HUES64 (cell line): Measurements from ENCODE around the gene AMPD2.

Experiments used
- H3K27ac ChIP-seq: 2 replicates; pipeline ENCODE4 v1.7.0; 2013; ENCODE audit warnings: low read depth, low read length, inconsistent platforms
- H3K27me3 ChIP-seq: 2 replicates; pipeline ENCODE4 v1.6.1; 2013; ENCODE audit warnings: mild to moderate bottlenecking, low read length; ENCODE audit not compliant: insufficient read depth
- H3K36me3 ChIP-seq: 2 replicates; pipeline ENCODE4 v1.6.1; 2013; ENCODE audit warnings: mild to moderate bottlenecking, low read length; ENCODE audit not compliant: insufficient read depth
- H3K4me1 ChIP-seq: 2 replicates; pipeline ENCODE4 v1.6.1; 2013; ENCODE audit warnings: mild to moderate bottlenecking, low read length, moderate library complexity; ENCODE audit not compliant: insufficient read depth
- H3K4me3 ChIP-seq: 2 replicates; pipeline ENCODE4 v1.5.1; 2013; ENCODE audit warnings: mild to moderate bottlenecking, low read length, moderate library complexity
- H3K9ac ChIP-seq: 2 replicates; pipeline ENCODE4 v1.6.1; 2013; ENCODE audit warnings: mild to moderate bottlenecking, low read depth, low read length
- H3K9me3 ChIP-seq: 2 replicates; pipeline ENCODE4 v1.6.1; 2013; ENCODE audit warnings: low read depth, low read length; ENCODE audit not compliant: insufficient read depth
- whole genome bisulfite sequencing: fragments of 150-250, 120-280 bp; methylation state at CpG from one replicate; pipeline ENCODE4 v1.1.7; 2013; ENCODE audit warnings: missing lambda C conversion rate; 5-methylcytosine and 5-hydroxymethylcytosine counted together

The AMPD2 gene

DNA sequence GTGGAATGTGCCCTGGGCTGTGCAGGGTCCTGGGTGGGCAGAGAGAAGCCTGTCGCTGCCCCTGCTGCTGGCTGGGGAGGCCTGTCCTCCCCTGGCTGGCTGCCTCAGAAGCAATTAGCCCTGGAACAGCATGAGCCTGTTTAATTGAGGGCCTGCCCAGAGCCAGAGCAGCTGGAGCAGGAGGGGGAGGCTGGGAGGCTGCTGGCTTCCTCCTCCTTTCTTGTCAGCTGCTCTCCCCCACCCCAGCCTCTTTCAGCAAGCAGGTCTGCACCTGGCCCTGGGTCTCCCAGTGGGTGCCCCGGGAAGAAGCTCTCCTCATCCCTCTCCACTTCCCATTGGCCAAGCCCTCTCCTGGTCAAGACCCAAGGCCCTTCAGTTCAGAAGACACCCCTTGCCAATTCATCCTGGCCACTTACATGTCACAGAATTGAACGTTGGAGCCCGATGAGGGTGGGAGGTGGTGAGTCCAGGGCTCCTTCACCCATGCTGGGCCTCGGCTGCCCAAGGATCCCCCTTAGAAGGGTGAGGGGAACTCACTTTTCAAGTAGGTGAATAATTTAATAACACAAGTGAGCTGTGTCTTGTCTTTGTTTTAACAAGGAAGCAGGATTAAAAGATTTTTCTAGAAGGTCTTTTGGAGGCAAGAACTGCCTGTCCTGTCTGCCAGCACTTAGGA is 13.2 kb downstream of the AMPD2 start:
- Histone ChIP-seq H3K4me1 (peaks cover 16% of the 10 kb centered on the region), H3K27ac (no peak overlapping the region), H3K27me3 (no peaks in the 10 kb centered on the region), H3K36me3 (peaks cover 35% of the 10 kb centered on the region), H3K9ac (no peak overlapping the region), H3K4me3 (no peak overlapping the region), H3K9me3 (no peaks in the 10 kb centered on the region)
- WGBS, result 86% methylated on average over 5 of the region's 5 CpGs

DNA sequence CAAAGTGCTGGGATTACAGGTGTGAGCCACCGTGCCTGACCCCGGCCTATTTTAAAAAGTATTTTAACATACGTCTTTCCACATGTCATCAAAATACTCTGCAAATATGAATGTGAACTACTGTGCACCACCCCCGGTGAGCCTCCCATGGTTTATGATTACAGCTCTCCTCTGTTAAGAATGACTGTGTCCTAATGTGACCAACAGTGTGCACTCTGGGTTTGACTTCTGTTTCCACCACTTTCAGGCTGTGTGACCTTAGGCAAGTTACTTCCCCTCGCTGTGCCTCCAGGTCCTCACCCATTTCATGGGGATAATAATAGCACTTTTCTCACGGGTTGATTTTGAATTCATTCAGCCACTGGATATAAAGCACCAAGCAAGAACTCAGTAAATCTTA is 14.7 kb downstream of the AMPD2 start:
- Histone ChIP-seq H3K4me3 (no peak overlapping the region), H3K27me3 (no peaks in the 10 kb centered on the region), H3K36me3 (peaks cover 20% of the 10 kb centered on the region), H3K9me3 (no peaks in the 10 kb centered on the region), H3K9ac (no peak overlapping the region), H3K4me1 (peaks cover 16% of the 10 kb centered on the region), H3K27ac (no peak overlapping the region)
- WGBS, result 90% methylated on average over 6 of the region's 6 CpGs

DNA sequence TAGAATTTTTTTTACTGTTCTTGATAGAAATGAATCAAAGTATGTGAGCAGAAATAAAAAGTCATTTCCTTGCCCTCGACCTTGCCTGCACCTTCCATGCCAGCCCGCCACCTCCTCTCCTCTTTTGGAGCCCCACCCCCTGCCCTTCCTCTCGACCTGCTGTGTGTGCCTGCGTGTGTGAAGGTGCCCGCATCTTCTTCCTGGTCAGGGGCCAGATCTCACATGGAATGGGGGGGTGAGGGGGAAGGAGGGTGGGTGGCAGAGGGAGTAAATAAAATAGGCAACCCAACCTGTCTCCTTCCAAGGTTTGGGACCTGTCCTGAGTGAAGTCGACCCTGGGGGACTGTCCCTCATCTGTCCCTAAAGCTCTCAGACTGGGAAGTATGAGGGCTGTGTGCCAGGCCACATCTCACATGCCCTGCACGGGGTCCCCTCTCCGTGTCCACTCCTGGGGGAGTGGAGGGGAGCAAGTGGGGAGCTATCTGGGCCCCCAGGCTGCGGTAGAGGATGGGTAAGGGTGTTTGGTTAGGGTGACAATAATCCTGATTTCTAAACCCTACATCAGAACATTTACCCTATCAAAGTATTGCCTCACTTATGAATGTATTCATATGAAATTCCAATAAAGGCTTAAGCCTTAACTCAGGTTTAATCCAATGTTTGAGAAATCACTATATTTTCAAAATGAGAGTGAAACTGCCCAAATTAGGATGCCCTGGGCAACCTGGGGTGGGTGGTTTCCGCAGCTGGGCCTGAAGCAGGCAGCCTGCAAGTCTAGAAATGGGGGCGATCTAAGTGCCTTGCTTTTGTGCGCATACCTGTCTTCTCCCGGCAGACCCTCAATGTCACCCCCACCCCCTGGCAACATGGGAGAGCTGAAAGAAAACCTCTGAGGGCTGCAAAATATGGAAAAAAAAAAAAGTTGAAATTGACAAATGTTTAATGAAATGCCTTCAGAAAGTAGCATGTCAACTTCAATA is 15.4 kb downstream of the AMPD2 start:
- H3K36me3 ChIP-seq, result peaks cover 14% of the 10 kb centered on the region
- WGBS, result 79% methylated on average over 10 of the region's 13 CpGs
- H3K9ac ChIP-seq, result no peak overlapping the region
- no peak overlapping the region for H3K27ac ChIP-seq
- peaks cover 16% of the 10 kb centered on the region for H3K4me1 ChIP-seq
- H3K27me3 ChIP-seq, result no peaks in the 10 kb centered on the region
- no peaks in the 10 kb centered on the region for H3K9me3 ChIP-seq
- H3K4me3 ChIP-seq, result no peak overlapping the region

DNA sequence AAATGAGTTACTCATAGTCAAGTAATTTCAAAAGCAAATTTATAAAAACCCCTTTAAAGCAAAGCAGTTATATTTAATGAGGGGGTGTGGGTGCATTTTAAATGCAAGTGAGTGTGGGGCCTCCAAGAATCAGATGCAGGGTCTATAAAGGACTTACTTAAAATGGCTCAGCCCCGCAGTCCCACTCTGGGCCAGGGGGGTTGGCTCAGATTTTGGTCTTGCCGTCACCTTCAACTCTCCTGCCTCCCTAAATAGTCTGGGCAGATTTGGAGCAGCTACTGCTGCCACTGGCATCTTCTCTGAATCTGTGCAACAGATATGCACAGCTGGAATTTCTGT is 16.2 kb downstream of the AMPD2 start:
- Histone ChIP-seq H3K27ac (no peak overlapping the region), H3K9ac (no peak overlapping the region), H3K4me3 (no peak overlapping the region), H3K9me3 (no peaks in the 10 kb centered on the region), H3K36me3 (peaks cover 11% of the 10 kb centered on the region), H3K4me1 (peaks cover 16% of the 10 kb centered on the region), H3K27me3 (no peaks in the 10 kb centered on the region)
- 62% methylated on average over 2 of the region's 2 CpGs for WGBS

DNA sequence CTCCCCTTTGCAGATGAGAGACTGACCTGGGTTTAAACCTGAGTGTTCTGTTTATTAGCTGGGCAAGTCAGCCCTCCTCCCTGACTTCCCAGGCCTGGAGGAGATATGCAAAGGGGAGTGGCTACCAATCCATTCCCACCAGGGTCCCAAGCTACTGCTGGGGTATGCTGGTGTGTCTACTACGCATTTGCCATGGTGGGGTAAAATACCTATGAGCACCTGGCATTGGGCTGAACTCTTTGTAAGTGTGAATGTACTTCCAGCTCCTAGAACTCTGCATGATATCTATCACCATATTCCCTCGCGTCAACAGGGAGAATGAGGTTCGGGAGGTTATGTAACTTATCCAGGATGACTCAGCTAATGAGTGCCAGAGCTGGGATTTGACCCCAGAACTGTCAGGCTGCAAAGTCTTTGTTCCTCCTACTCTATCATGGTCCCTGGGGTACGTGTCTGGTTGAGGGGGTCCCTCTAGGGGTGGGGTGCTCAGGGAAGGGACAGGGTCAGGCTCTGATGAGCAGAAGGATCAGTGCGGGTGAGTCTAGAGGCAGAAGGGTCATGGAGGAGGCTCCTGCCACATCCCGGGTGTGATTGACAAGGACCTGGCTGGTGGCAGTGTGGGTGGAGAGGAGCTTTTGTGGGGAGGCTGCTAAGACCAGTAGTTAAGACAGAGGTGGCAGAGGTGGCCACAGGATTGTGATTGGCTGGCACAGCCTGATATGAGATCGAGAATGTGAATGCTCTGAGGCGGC is 16.7 kb downstream of the AMPD2 start:
- Histone ChIP-seq H3K27ac (no peak overlapping the region), H3K9ac (no peak overlapping the region), H3K4me1 (peaks cover 16% of the 10 kb centered on the region), H3K9me3 (no peaks in the 10 kb centered on the region), H3K27me3 (no peaks in the 10 kb centered on the region), H3K36me3 (peaks cover 6% of the 10 kb centered on the region), H3K4me3 (no peak overlapping the region)
- 61% methylated on average over 9 of the region's 9 CpGs for WGBS

DNA sequence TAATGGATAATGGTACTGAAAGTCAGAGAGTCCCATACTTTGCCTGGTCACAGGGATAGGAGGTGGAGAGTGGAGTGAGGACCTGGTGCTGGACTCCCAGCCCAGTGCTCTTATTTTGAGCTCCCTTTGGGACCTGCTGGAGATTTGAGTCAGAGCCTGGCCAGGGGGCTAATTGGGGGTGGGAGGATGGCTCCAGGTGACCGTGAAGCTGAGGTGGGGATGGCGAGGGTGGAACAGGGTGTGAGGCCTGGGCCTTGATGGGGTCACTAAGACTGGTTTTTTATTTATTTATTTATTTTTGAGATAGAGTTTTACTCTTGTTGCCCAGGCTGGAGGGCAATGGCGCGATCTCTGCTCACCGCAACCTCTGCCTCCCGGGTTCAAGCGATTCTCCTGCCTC is 17.8 kb downstream of the AMPD2 start:
- Histone ChIP-seq H3K27ac (no peak overlapping the region), H3K9ac (no peak overlapping the region), H3K4me3 (no peak overlapping the region), H3K4me1 (peaks cover 16% of the 10 kb centered on the region), H3K36me3 (no peaks in the 10 kb centered on the region), H3K27me3 (peaks cover under 1% of the 10 kb centered on the region; the same call in 1 of the 2 replicates), H3K9me3 (no peaks in the 10 kb centered on the region)
- WGBS, result 96% methylated on average over 7 of the region's 7 CpGs

DNA sequence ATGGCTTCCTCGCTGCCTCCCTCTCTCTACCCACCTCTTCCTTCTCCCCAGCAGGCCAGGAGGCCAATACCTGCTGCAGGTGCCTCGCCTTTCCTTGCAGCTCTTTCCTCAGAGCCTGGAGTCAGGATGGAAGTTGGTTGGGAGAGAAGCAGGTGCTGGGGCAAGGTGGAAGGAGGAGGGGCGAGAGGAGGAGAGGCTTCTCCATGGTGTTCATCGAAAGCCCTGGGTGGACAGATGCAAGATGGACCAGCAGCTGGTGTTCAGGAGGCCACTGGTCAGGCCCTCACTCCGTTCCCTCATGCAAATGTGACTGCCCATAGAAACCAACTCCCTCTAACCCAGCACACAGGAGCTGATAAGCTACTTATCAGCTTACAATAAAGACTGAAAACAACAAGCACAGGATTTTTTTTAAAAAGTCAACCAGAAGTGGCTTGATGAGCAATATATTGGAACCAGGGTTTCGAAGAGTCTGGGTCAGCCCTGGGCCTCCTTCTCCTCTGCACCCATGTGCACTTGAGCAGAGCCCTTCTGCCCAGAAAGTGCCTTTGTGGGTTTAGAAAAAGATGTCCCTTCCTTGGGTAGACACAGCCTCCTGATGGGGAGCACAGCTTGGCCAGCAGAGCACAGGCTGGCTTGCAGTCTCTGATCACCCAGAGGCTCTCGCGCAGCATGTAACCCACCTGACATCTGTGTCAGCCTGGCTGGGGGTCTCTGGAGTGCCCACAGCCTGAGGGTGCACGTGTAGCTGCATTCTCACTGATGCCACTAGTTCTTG is 19.6 kb downstream of the AMPD2 start:
- H3K36me3 ChIP-seq, result no peaks in the 10 kb centered on the region
- no peak overlapping the region for H3K9ac ChIP-seq
- peaks cover 7% of the 10 kb centered on the region; the same call in 1 of the 2 replicates for H3K27me3 ChIP-seq
- H3K4me1 ChIP-seq, result peaks cover 16% of the 10 kb centered on the region
- WGBS, result 91% methylated on average over 9 of the region's 9 CpGs
- no peak overlapping the region for H3K27ac ChIP-seq
- no peak overlapping the region for H3K4me3 ChIP-seq
- no peaks in the 10 kb centered on the region for H3K9me3 ChIP-seq

DNA sequence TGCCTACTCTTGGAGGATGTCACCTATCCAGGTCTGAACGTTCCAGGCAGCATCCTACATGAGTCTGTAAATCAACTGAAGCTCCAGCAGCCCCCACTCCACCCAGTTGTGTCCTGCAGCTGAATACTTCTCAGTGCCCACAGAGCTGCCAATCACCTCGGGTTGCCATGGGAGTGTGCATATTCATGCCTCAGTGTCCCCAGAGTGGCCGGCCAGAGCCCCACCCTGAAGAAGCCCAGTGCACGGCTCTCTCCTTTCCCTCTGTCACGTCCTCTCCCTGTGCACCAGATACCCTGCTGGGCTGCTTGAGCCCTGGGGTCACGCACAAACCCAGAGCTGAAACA is 20.2 kb downstream of the AMPD2 start:
- H3K4me1 ChIP-seq, result peaks cover 16% of the 10 kb centered on the region
- no peaks in the 10 kb centered on the region for H3K36me3 ChIP-seq
- H3K27me3 ChIP-seq, result peaks cover 7% of the 10 kb centered on the region; the same call in 1 of the 2 replicates
- H3K9ac ChIP-seq, result no peak overlapping the region
- whole genome bisulfite sequencing, result 58% methylated on average over 6 of the region's 6 CpGs
- H3K4me3 ChIP-seq, result no peak overlapping the region
- H3K9me3 ChIP-seq, result no peaks in the 10 kb centered on the region
- H3K27ac ChIP-seq, result no peak overlapping the region

DNA sequence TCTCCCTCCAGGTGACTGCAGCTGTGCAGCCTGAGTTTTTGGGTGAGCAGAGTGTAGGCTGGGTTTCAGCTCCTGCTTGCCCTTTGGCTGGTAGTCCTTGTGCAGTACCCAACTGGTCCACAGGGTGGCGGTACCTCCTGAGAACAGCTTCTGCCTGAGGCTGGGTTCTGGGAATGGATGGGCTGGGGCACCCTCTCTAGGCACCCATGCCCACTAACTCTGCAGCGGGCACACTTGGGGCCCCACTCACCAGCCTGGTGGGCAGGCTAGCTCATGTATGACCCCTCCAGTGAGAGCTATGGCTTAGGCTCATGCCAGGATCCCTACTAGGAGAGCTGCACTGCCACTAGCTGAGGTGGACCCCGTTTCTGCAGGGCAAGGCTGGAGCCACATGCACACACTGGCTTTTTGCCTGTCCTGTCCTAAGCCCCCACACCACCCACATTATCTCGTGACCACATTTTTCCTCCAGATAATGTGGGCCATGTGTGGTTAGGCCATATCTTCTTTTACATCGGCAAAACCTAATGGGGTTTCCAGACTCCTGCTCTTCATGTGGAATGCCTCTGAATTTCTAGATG is 20.7 kb downstream of the AMPD2 start:
- Histone ChIP-seq H3K4me1 (peaks cover 14% of the 10 kb centered on the region), H3K9me3 (no peaks in the 10 kb centered on the region), H3K36me3 (no peaks in the 10 kb centered on the region), H3K4me3 (no peak overlapping the region), H3K9ac (no peak overlapping the region), H3K27ac (no peak overlapping the region), H3K27me3 (peaks cover 7% of the 10 kb centered on the region; the same call in 1 of the 2 replicates)
- 46% methylated on average over 5 of the region's 5 CpGs for WGBS

DNA sequence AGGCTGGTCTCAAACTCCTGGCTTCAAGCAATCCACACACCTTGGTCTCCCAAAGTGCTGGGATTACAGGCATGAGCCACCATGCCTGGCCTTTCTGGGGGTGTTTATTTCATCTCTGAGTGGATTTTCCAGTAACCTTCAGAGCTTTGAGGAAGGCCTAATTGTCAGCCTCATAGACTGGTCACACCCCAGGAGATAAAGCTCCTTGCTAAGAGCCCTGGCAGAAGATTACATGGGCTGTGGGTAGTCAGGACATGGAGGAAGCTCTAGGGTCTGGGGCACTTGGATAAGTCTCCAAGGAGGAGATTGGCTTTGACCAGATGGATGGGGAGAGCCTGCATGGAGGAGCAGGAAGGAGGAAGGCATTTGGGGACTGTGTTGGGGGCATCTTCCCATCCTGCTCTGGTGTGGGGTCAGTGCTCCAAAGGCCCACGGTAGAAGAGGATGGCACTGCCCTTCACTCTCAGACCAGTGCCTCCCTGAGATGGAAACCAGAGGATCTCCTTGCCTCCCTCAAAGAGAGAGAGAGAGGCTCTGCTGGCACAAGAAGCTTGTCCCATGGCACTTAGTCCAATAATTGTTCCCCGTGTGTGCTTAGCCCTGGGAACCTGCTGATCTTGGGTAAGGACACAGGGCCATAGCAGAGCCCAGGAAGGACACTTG is 21.6 kb downstream of the AMPD2 start:
- 87% methylated on average over 2 of the region's 2 CpGs for WGBS
- Histone ChIP-seq H3K9ac (no peak overlapping the region), H3K4me1 (peaks cover 5% of the 10 kb centered on the region)

More for the DNA sequence above, 21.6 kb downstream of the AMPD2 start:
- H3K4me3 ChIP-seq, result no peak overlapping the region
- no peaks in the 10 kb centered on the region for H3K9me3 ChIP-seq
- no peak overlapping the region for H3K27ac ChIP-seq
- peaks cover 7% of the 10 kb centered on the region; the same call in 1 of the 2 replicates for H3K27me3 ChIP-seq
- no peaks in the 10 kb centered on the region for H3K36me3 ChIP-seq
